ENCODE measurements around the gene CHKB. TPM values are rescaled to one million over a fixed set of nuclear protein-coding genes. Genes with fewer than 3 reads are reported as not detected.

The CHKB gene
- total RNA-seq, 1 donor, result 63.8 TPM

- no peak for DNase-seq (ENCODE audit: low read depth in 2 of 3, low spot score in 2 of 3)
These were observed 49.5 kb downstream of the CHKB start for GRCh38 chr22:50532824-50533796.

- no peak for DNase-seq (ENCODE audit: low read depth in 2 of 3, low spot score in 2 of 3)
These were observed 50.5 kb downstream of the CHKB start for GRCh38 chr22:50531962-50532674.

GRCh38 chr22:50531546-50531961, 51.1 kb downstream of the CHKB start:
- peak in 2 of 3 donors; percentile 52 to 57 for DNase-seq (ENCODE audit: low read depth in 2 of 3, low spot score in 2 of 3)

GRCh38 chr22:50530877-50531545, 51.6 kb downstream of the CHKB start:
- peak in 2 of 3 donors; percentile 79 to 87 for DNase-seq (ENCODE audit: low read depth in 2 of 3, low spot score in 2 of 3)

GRCh38 chr22:50530580-50530876, 52.1 kb downstream of the CHKB start:
- no peak for DNase-seq (ENCODE audit: low read depth in 2 of 3, low spot score in 2 of 3)

GRCh38 chr22:50529897-50530579, 52.6 kb downstream of the CHKB start, which contains the start of gene TYMP:
Gene TYMP (minus strand): TSS chr22:50530012. CDS start chr22:50529709, 303 bp downstream.
- DNase-seq (ENCODE audit: low read depth in 2 of 3, low spot score in 2 of 3), result peak in 2 of 3 donors; percentile 42 to 48

- DNase-seq (ENCODE audit: low read depth in 2 of 3, low spot score in 2 of 3), result no peak
These were observed 53.2 kb downstream of the CHKB start for GRCh38 chr22:50529416-50529896.

Other genes starting within 250 kb of the CHKB start
- 70.3 TPM for gene PPP6R2, start 239.5 kb downstream of the CHKB start, total RNA-seq
- gene SBF1, start 107.8 kb downstream of the CHKB start, total RNA-seq, result 118 TPM
- 0.54 TPM for gene ADM2, start 101.3 kb downstream of the CHKB start, total RNA-seq
- not detected for gene MIOX, start 96.0 kb downstream of the CHKB start, total RNA-seq
- 65.4 TPM for gene LMF2, start 75.1 kb downstream of the CHKB start, total RNA-seq
- gene NCAPH2, start 74.6 kb downstream of the CHKB start, total RNA-seq, result 38.2 TPM
- gene SCO2, start 57.3 kb downstream of the CHKB start, total RNA-seq, result 7.3 TPM
- gene TYMP, start 52.8 kb downstream of the CHKB start, total RNA-seq, result 20.5 TPM
- 1.6 TPM for gene KLHDC7B, start 37.0 kb downstream of the CHKB start, total RNA-seq
- 0.54 TPM for gene SYCE3, start 19.9 kb downstream of the CHKB start, total RNA-seq
- 13.2 TPM for gene CPT1B, start 4.4 kb downstream of the CHKB start, total RNA-seq
- gene MAPK8IP2, start 17.9 kb upstream of the CHKB start, total RNA-seq, result 0.27 TPM
- gene ARSA, start 45.3 kb upstream of the CHKB start, total RNA-seq, result 24.5 TPM
- gene SHANK3, start 90.0 kb upstream of the CHKB start, total RNA-seq, result 24.8 TPM
- 2.2 TPM for gene ACR, start 155.4 kb upstream of the CHKB start, total RNA-seq
- gene RABL2B, start 200.8 kb upstream of the CHKB start, total RNA-seq, result 15.6 TPM

All from hematopoietic multipotent progenitor cell (in vitro differentiated cells).